HG03432 (cell line): Measurements from ENCODE around the gene COL5A2.

Source experiments
- ATAC-seq: cut with Tn5 transposase; IDR thresholded peaks from one replicate; pipeline ENCODE4 v1.9.1; 2021; ENCODE audit warnings: mild to moderate bottlenecking, moderate library complexity; ENCODE audit not compliant: unreplicated experiment

The COL5A2 gene

GRCh38 chr2:189056200-189057106, 123.1 kb downstream of the COL5A2 start:
- ATAC-seq, result no peak

- no peak for ATAC-seq
These were observed 129.3 kb downstream of the COL5A2 start for GRCh38 chr2:189050165-189050712.

- no peak for ATAC-seq
These were observed 129.8 kb downstream of the COL5A2 start for GRCh38 chr2:189049709-189050164.

GRCh38 chr2:189048189-189048588, 131.4 kb downstream of the COL5A2 start:
- no peak for ATAC-seq

- no peak for ATAC-seq
These were observed 132.2 kb downstream of the COL5A2 start for GRCh38 chr2:189047171-189047888.

- no peak for ATAC-seq
These were observed 133.2 kb downstream of the COL5A2 start for GRCh38 chr2:189046320-189046719.

- ATAC-seq, result no peak
These were observed 133.7 kb downstream of the COL5A2 start for GRCh38 chr2:189045836-189046235.

- no peak for ATAC-seq
These were observed 142.0 kb downstream of the COL5A2 start for GRCh38 chr2:189037518-189037917.

GRCh38 chr2:189024901-189025618, 154.5 kb downstream of the COL5A2 start:
- peak; percentile 73 for ATAC-seq

GRCh38 chr2:189022492-189022891, 157.1 kb downstream of the COL5A2 start:
- ATAC-seq, result no peak

GRCh38 chr2:189022053-189022481, 157.5 kb downstream of the COL5A2 start:
- ATAC-seq, result no peak

GRCh38 chr2:189020179-189020578, 159.4 kb downstream of the COL5A2 start:
- ATAC-seq, result no peak

- no peak for ATAC-seq
These were observed 160.9 kb downstream of the COL5A2 start for GRCh38 chr2:189018631-189019030.

GRCh38 chr2:189016311-189016861, 163.2 kb downstream of the COL5A2 start:
- no peak for ATAC-seq

GRCh38 chr2:189015359-189015758, 164.2 kb downstream of the COL5A2 start:
- no peak for ATAC-seq

- no peak for ATAC-seq
These were observed 165.0 kb downstream of the COL5A2 start for GRCh38 chr2:189014449-189015138.

- no peak for ATAC-seq
These were observed 165.7 kb downstream of the COL5A2 start for GRCh38 chr2:189013671-189014448.

- no peak for ATAC-seq
These were observed 166.5 kb downstream of the COL5A2 start for GRCh38 chr2:189013031-189013430.

- no peak for ATAC-seq
These were observed 167.2 kb downstream of the COL5A2 start for GRCh38 chr2:189012351-189012750.
